Neural progenitor cell (in vitro differentiated cells): ENCODE results near the gene HERC6. TPM values are rescaled to one million over a fixed set of nuclear protein-coding genes. Genes with fewer than 3 reads are reported as not detected.

ENCODE experiments used
- DNase-seq: peaks from one replicate; pipeline ENCODE4 v3.0.0-alpha.2; 2016; ENCODE audit warnings: low spot score
- H2AFZ ChIP-seq: fragments of 200-600 bp; sonication (generic); replicated peaks from 2 replicates; pipeline ENCODE4 v1.6.1; 2016; ENCODE audit warnings: antibody characterized with exemption
- H3F3A ChIP-seq: fragments of 200-600 bp; sonication (generic); 2 replicates; pipeline ENCODE4 v1.6.1; 2016; ENCODE audit warnings: antibody characterized with exemption, low read depth
- H3K27ac ChIP-seq: fragments of 200-600 bp; sonication (generic); 2 replicates; pipeline ENCODE4 v1.5.1; 2016; ENCODE audit warnings: mild to moderate bottlenecking
- H3K27me3 ChIP-seq: fragments of 200-600 bp; sonication (generic); 2 replicates; pipeline ENCODE4 v1.6.1; 2016; ENCODE audit warnings: mild to moderate bottlenecking, moderate library complexity
- H3K36me3 ChIP-seq: fragments of 200-600 bp; sonication (generic); 2 replicates; pipeline ENCODE4 v1.5.1; 2016
- H3K4me1 ChIP-seq: fragments of 200-600 bp; sonication (generic); 2 replicates; pipeline ENCODE4 v1.6.1; 2016; ENCODE audit warnings: mixed run types
- H3K4me2 ChIP-seq: fragments of 200-600 bp; sonication (generic); 2 replicates; pipeline ENCODE4 v1.6.1; 2016
- H3K4me3 ChIP-seq: fragments of 200-600 bp; sonication (generic); 2 replicates; pipeline ENCODE4 v1.5.1; 2016
- H3K79me2 ChIP-seq: fragments of 200-600 bp; sonication (generic); 2 replicates; pipeline ENCODE4 v1.6.1; 2016; ENCODE audit warnings: low read depth
- H3K9ac ChIP-seq: fragments of 200-600 bp; sonication (generic); 2 replicates; pipeline ENCODE4 v1.6.1; 2016
- H3K9me3 ChIP-seq: fragments of 200-600 bp; sonication (generic); 2 replicates; pipeline ENCODE4 v1.5.1; 2016; ENCODE audit warnings: low read depth
- H4K20me1 ChIP-seq: fragments of 200-600 bp; sonication (generic); 2 replicates; pipeline ENCODE4 v1.6.1; 2016; ENCODE audit warnings: low read depth
- H3K27ac Mint-ChIP-seq: 3 replicates; pipeline ENCODE4 v1.8.0; 2021; ENCODE audit warnings: mixed read lengths
- H3K27me3 Mint-ChIP-seq: 2 replicates; pipeline ENCODE4 v1.8.0; 2022; ENCODE audit warnings: low read depth, mild to moderate bottlenecking, inconsistent platforms, moderate library complexity, mixed read lengths; ENCODE audit not compliant: insufficient read depth
- H3K36me3 Mint-ChIP-seq: 3 replicates; pipeline ENCODE4 v1.8.0; 2021; ENCODE audit warnings: mixed read lengths
- H3K4me1 Mint-ChIP-seq: 3 replicates; pipeline ENCODE4 v1.8.0; 2021; ENCODE audit warnings: mixed read lengths
- H3K4me3 Mint-ChIP-seq: 3 replicates; pipeline ENCODE4 v1.8.0; 2021; ENCODE audit warnings: mild to moderate bottlenecking, moderate library complexity, mixed read lengths
- H3K9me3 Mint-ChIP-seq: 3 replicates; pipeline ENCODE4 v1.8.0; 2020; ENCODE audit warnings: mixed read lengths
- CTCF ChIP-seq: fragments of 200-600 bp; sonication (generic); IDR thresholded peaks from 2 replicates; pipeline ENCODE4 v1.5.1; 2017; ENCODE audit warnings: antibody characterized with exemption, mild to moderate bottlenecking
- EZH2 ChIP-seq: fragments of 200-600 bp; sonication (generic); IDR thresholded peaks from 2 replicates; pipeline ENCODE4 v1.6.1; 2017; ENCODE audit warnings: antibody characterized with exemption, mild to moderate bottlenecking, moderate library complexity
- EZH2phosphoT487 ChIP-seq: fragments of 200-600 bp; sonication (generic); IDR thresholded peaks from 2 replicates; pipeline ENCODE4 v1.6.1; 2017; ENCODE audit warnings: antibody characterized with exemption
- total RNA-seq: library from RNA; depleted of rRNA; stranded (reverse); fragments of >200 nt; gene quantifications from 2 replicates; pipeline ENCODE4 v1.2.3, GENCODE V29; 2015; ENCODE audit warnings: low replicate concordance

HERC6 gene
- total RNA-seq, 1 donor from 2014 or later, result 0.24 TPM

GRCh38 chr4:88409206-88409605 lies 30.6 kb downstream of the HERC6 start:
- no peaks in the 10 kb centered on the region for H3K4me1 Mint-ChIP-seq
- no peaks in the 10 kb centered on the region for H3K36me3 ChIP-seq
- H3K9ac ChIP-seq, result no peak overlapping the region
- no peaks in the 10 kb centered on the region for H3K9me3 Mint-ChIP-seq
- H3K27me3 ChIP-seq, result no peaks in the 10 kb centered on the region
- no peak overlapping the region for H3K4me2 ChIP-seq
- no peak for TF ChIP-seq EZH2phosphoT487
- no peak for TF ChIP-seq EZH2
- TF ChIP-seq CTCF, result no peak
- H3K36me3 Mint-ChIP-seq, result no peaks in the 10 kb centered on the region
- H3F3A ChIP-seq, result no peaks in the 10 kb centered on the region
- no peak overlapping the region for H3K27ac ChIP-seq
- H2AFZ ChIP-seq, result no peak overlapping the region
- no peak overlapping the region for H3K27ac Mint-ChIP-seq
- H3K4me3 Mint-ChIP-seq, result no peak overlapping the region
- no peaks in the 10 kb centered on the region for H3K4me1 ChIP-seq
- H4K20me1 ChIP-seq, result no peaks in the 10 kb centered on the region
- no peak for DNase-seq
- H3K9me3 ChIP-seq, result no peaks in the 10 kb centered on the region
- H3K4me3 ChIP-seq, result no peak overlapping the region
- no peaks in the 10 kb centered on the region for H3K79me2 ChIP-seq
- H3K27me3 Mint-ChIP-seq, result no peaks in the 10 kb centered on the region

- H2AFZ ChIP-seq, result no peak overlapping the region
- H3K9me3 ChIP-seq, result no peaks in the 10 kb centered on the region
- H3K4me2 ChIP-seq, result no peak overlapping the region
- Mint-ChIP-seq H3K36me3 (no peaks in the 10 kb centered on the region), H3K4me3 (no peak overlapping the region), H3K27me3 (no peaks in the 10 kb centered on the region), H3K9me3 (no peaks in the 10 kb centered on the region), H3K4me1 (no peaks in the 10 kb centered on the region), H3K27ac (no peak overlapping the region)
- no peak for DNase-seq
- H3K36me3 ChIP-seq, result no peaks in the 10 kb centered on the region
- no peaks in the 10 kb centered on the region for H3K27me3 ChIP-seq
- H4K20me1 ChIP-seq, result no peaks in the 10 kb centered on the region
- TF ChIP-seq CTCF (no peak), EZH2 (no peak), EZH2phosphoT487 (no peak)
- no peaks in the 10 kb centered on the region for H3K4me1 ChIP-seq
- no peaks in the 10 kb centered on the region for H3F3A ChIP-seq
- H3K79me2 ChIP-seq, result no peaks in the 10 kb centered on the region
- H3K27ac ChIP-seq, result no peak overlapping the region
- H3K4me3 ChIP-seq, result no peak overlapping the region
- no peak overlapping the region for H3K9ac ChIP-seq
Observed at GRCh38 chr4:88409789-88410188, 31.1 kb downstream of the HERC6 start.

- Histone ChIP-seq H3K79me2 (no peaks in the 10 kb centered on the region), H3K4me2 (no peak overlapping the region), H3K9ac (no peak overlapping the region), H3K9me3 (no peaks in the 10 kb centered on the region), H3K4me1 (no peaks in the 10 kb centered on the region), H3K4me3 (no peak overlapping the region), H3K27ac (no peak overlapping the region), H3F3A (no peaks in the 10 kb centered on the region), H3K27me3 (no peaks in the 10 kb centered on the region), H2AFZ (no peak overlapping the region), H4K20me1 (no peaks in the 10 kb centered on the region), H3K36me3 (no peaks in the 10 kb centered on the region)
- TF ChIP-seq CTCF, result no peak
- no peak for TF ChIP-seq EZH2phosphoT487
- no peak for TF ChIP-seq EZH2
- H3K4me1 Mint-ChIP-seq, result no peaks in the 10 kb centered on the region
- no peak for DNase-seq
- no peak overlapping the region for H3K27ac Mint-ChIP-seq
- H3K4me3 Mint-ChIP-seq, result no peak overlapping the region
- no peaks in the 10 kb centered on the region for H3K36me3 Mint-ChIP-seq
- H3K9me3 Mint-ChIP-seq, result no peaks in the 10 kb centered on the region
- no peaks in the 10 kb centered on the region for H3K27me3 Mint-ChIP-seq
Observed at GRCh38 chr4:88411491-88412096, 32.9 kb downstream of the HERC6 start.
